HepG2 (cell line): ENCODE measurements around the gene ZCCHC3. TPM values are rescaled to one million over a fixed set of nuclear protein-coding genes. Genes with fewer than 3 reads are reported as not detected.

ENCODE experiments used
- CENPT ChIP-seq: sonication (generic); formaldehyde crosslinking; IDR thresholded peaks from 2 replicates; pipeline ENCODE4 v1.8.0; 2022; ENCODE audit warnings: low read depth, mild to moderate bottlenecking, moderate library complexity, missing genetic modification reagents
- DNMT1 ChIP-seq: sonication (generic); formaldehyde crosslinking; IDR thresholded peaks from 2 replicates; pipeline ENCODE4 v1.5.1; 2020; ENCODE audit warnings: mild to moderate bottlenecking, missing genetic modification reagents
- HINFP ChIP-seq: sonication (generic); formaldehyde crosslinking; IDR thresholded peaks from 2 replicates; pipeline ENCODE4 v1.4.0; 2020; ENCODE audit warnings: low read depth, mild to moderate bottlenecking, missing genetic modification reagents
- JUND ChIP-seq: sonication (generic); formaldehyde crosslinking; IDR thresholded peaks from 2 replicates; pipeline ENCODE4 v1.8.0; 2022; ENCODE audit warnings: mild to moderate bottlenecking, missing genetic modification reagents
- MTA3 ChIP-seq: sonication (generic); formaldehyde crosslinking; IDR thresholded peaks from 2 replicates; pipeline ENCODE4 v1.4.0; 2020; ENCODE audit warnings: missing genetic modification reagents
- NR3C1 ChIP-seq: sonication (generic); formaldehyde crosslinking; IDR thresholded peaks from 2 replicates; pipeline ENCODE4 v1.4.0; 2020; ENCODE audit warnings: missing genetic modification reagents
- RBM22 ChIP-seq: fragments of 200-400 bp; formaldehyde crosslinking; optimal IDR thresholded peaks from 2 replicates; pipeline ENCODE3; 2017; ENCODE audit warnings: mild to moderate bottlenecking, low read length, moderate library complexity
- SCMH1 ChIP-seq: sonication (generic); formaldehyde crosslinking; IDR thresholded peaks from 2 replicates; pipeline ENCODE4 v1.9.0; 2021; ENCODE audit warnings: missing genetic modification reagents, mild to moderate bottlenecking, borderline replicate concordance
- SIN3B ChIP-seq: fragments of 150-350 bp; IDR thresholded peaks from 2 replicates; pipeline ENCODE4 v1.6.1; 2014; ENCODE audit warnings: low read length
- THAP8 ChIP-seq: sonication (generic); formaldehyde crosslinking; IDR thresholded peaks from 2 replicates; pipeline ENCODE4 v1.5.1; 2020; ENCODE audit warnings: missing genetic modification reagents, mild to moderate bottlenecking, borderline replicate concordance
- ZBTB7A ChIP-seq: sonication (generic); formaldehyde crosslinking; IDR thresholded peaks from 2 replicates; pipeline ENCODE4 v1.8.0; 2022; ENCODE audit warnings: mild to moderate bottlenecking, missing genetic modification reagents
- ZIK1 ChIP-seq: sonication (generic); formaldehyde crosslinking; IDR thresholded peaks from 2 replicates; pipeline ENCODE4 v1.5.0; 2020; ENCODE audit warnings: mild to moderate bottlenecking, low read depth, missing genetic modification reagents, borderline replicate concordance
- ZMYM3 ChIP-seq: sonication (generic); formaldehyde crosslinking; IDR thresholded peaks from 2 replicates; pipeline ENCODE4 v1.5.1; 2020; ENCODE audit warnings: mild to moderate bottlenecking, missing genetic modification reagents
- ZNF280B ChIP-seq: sonication (generic); formaldehyde crosslinking; IDR thresholded peaks from 2 replicates; pipeline ENCODE4 v1.5.0; 2020; ENCODE audit warnings: missing genetic modification reagents, mild to moderate bottlenecking, borderline replicate concordance
- ZNF30 ChIP-seq: sonication (generic); formaldehyde crosslinking; IDR thresholded peaks from 2 replicates; pipeline ENCODE4 v1.5.0; 2020; ENCODE audit warnings: mild to moderate bottlenecking, missing genetic modification reagents
- ZNF331 ChIP-seq: sonication (generic); formaldehyde crosslinking; IDR thresholded peaks from 2 replicates; pipeline ENCODE4 v1.4.0; 2020; ENCODE audit warnings: missing genetic modification reagents
- ZNF367 ChIP-seq: sonication (generic); formaldehyde crosslinking; IDR thresholded peaks from 2 replicates; pipeline ENCODE4 v1.4.0; 2020; ENCODE audit warnings: missing genetic modification reagents, borderline replicate concordance
- ZNF614 ChIP-seq: IDR thresholded peaks from 2 replicates; pipeline ENCODE4 v1.6.1; 2018; ENCODE audit warnings: missing biosample characterization, missing genetic modification reagents, inconsistent platforms, borderline replicate concordance
- ZNF788 ChIP-seq: sonication (generic); formaldehyde crosslinking; IDR thresholded peaks from 2 replicates; pipeline ENCODE4 v1.5.0; 2020; ENCODE audit warnings: mild to moderate bottlenecking, missing genetic modification reagents, borderline replicate concordance
- polyA plus RNA-seq, 8 experiments: library from polyadenylated mRNA; depleted of rRNA in 3 of 8; stranded (reverse) in 7 of 8; unstranded in 1 of 8; fragments of >200 nt; fragmentation: Illumina TruSeq in 4 of 8; extraction: Trizol in 4 of 8; gene quantifications; 2 replicates each; pipeline versions ENCODE4 v1.2.1 to v1.2.3, GENCODE V29; 2011 to 2016; ENCODE audit warnings: low read depth in 4 of 8, missing spikeins in 1 of 8, mixed read lengths in 1 of 8; ENCODE audit not compliant: insufficient read depth in 1 of 8
- total RNA-seq, 5 experiments: library from RNA; depleted of rRNA; stranded (reverse); fragments of >200 nt; fragmentation: Illumina TruSeq; extraction: Trizol; gene quantifications; 2 replicates each; pipeline ENCODE4 v1.2.3, GENCODE V29; 2016; ENCODE audit warnings: low read depth in 1 of 5
- TF ChIP-seq, protein P1 (sequence below): sonication (generic); formaldehyde crosslinking; IDR thresholded peaks from 2 replicates; pipeline ENCODE4 v1.4.0; 2020; ENCODE audit warnings: missing genetic modification reagents; ENCODE audit errors: not compliant biosample characterization
- TF ChIP-seq, protein P2 (sequence below): sonication (generic); formaldehyde crosslinking; IDR thresholded peaks from 2 replicates; pipeline ENCODE4 v1.8.0; 2022; ENCODE audit warnings: mild to moderate bottlenecking, missing genetic modification reagents, borderline replicate concordance
- TF ChIP-seq, protein P3 (sequence below): sonication (generic); formaldehyde crosslinking; IDR thresholded peaks from 2 replicates; pipeline ENCODE4 v1.5.0; 2020; ENCODE audit warnings: missing genetic modification reagents, mild to moderate bottlenecking, borderline replicate concordance

Gene ZCCHC3
- total and polyA plus RNA-seq, 2 of the 13 experiments (the other 11 are each of a cell fraction or from before 2014, with no cell fraction given), result 46.6 to 63.0 TPM

DNA sequence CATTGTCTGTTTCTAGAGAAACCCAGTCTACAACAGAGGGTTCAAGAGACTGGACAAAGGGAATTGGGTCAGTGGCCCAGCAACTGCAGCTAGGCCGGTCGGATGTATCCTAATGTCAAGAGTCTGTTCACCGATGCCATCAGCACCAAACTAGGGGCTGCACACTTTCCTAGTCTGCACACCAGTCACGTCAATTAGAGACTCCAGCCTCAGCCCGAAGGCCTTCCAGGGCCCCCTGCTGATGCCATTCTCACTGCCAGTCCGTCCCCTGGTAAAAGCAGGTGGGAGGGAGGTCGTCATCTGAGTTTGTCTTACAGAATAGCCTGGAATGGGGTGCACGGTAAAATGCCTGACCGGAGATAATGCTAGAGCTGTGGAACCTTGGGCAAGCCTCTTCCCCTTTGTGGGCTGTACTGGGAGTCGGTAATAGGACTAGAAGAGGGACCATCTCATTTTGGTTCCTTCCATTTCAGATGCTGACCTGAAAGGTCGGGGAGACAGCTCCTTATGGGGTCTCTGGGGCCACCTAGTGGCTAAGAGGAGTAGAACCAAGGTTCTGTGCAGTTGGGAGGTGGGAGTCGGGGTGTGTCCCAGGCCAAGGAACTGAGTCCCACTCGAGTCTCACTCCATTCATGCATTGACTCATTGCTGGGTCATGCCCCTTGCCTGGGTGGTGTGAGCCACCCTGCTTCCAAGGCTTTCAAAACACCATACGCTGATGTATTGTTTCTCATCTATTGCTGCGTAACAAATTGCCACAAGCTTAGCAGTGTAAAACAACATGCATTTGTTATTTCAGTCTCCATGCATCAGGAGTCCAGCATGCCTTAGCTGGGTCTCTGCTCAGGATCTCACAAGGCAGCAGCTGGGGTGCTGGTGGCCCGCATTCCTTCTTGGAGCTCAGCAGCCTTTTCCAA, 33.1 kb downstream of the ZCCHC3 start (continued):
- TF ChIP-seq HINFP (CRISPR knock-in tag) (peak; percentile 40; the same call in 1 of the 2 replicates), DNMT1 (CRISPR knock-in tag) (no peak), ZNF367 (no peak), ZIK1 (peak; percentile 47; the same call in 1 of the 2 replicates), ZBTB7A (no peak), RBM22 (peak; percentile 72), ZNF30 (CRISPR knock-in tag) (no peak), SCMH1 (CRISPR knock-in tag) (no peak), ZNF788 (peak; percentile 45; the same call in 1 of the 2 replicates), ZNF614 (CRISPR knock-in tag) (no peak), NR3C1 (CRISPR knock-in tag) (no peak), CENPT (CRISPR knock-in tag) (no peak), JUND (CRISPR knock-in tag) (no peak), ZNF280B (no peak; the same call in 1 of the 2 replicates), ZNF331 (no peak), MTA3 (CRISPR knock-in tag) (no peak), SIN3B (peak; percentile 38; the same call in 1 of the 2 replicates), THAP8 (no peak), ZMYM3 (CRISPR knock-in tag) (no peak)
- TF ChIP-seq, protein P1, sequence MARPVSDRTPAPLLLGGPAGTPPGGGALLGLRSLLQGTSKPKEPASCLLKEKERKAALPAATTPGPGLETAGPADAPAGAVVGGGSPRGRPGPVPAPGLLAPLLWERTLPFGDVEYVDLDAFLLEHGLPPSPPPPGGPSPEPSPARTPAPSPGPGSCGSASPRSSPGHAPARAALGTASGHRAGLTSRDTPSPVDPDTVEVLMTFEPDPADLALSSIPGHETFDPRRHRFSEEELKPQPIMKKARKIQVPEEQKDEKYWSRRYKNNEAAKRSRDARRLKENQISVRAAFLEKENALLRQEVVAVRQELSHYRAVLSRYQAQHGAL (CRISPR knock-in tag), result no peak
- TF ChIP-seq, protein P2, sequence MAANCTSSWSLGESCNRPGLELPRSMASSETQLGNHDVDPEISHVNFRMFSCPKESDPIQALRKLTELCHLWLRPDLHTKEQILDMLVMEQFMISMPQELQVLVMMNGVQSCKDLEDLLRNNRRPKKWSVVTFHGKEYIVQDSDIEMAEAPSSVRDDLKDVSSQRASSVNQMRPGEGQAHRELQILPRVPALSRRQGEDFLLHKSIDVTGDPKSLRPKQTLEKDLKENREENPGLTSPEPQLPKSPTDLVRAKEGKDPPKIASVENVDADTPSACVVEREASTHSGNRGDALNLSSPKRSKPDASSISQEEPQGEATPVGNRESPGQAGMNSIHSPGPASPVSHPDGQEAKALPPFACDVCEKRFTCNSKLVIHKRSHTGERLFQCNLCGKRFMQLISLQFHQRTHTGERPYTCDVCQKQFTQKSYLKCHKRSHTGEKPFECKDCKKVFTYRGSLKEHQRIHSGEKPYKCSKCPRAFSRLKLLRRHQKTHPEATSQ (CRISPR knock-in tag), result no peak
- TF ChIP-seq, protein P3, sequence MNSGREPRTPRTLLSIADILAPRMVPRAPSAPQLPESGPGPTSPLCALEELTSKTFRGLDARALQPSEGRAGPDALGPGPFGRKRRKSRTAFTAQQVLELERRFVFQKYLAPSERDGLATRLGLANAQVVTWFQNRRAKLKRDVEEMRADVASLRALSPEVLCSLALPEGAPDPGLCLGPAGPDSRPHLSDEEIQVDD (CRISPR knock-in tag), result no peak
